GM12878 (cell line): ENCODE results near the gene KIRREL1. TPM values are rescaled to one million over a fixed set of nuclear protein-coding genes. Genes with fewer than 3 reads are reported as not detected.

Source experiments
- ATAC-seq: fragments of 200-7000 bp; cut with Tn5 transposase; 3 replicates; pipeline ENCODE4 v1.9.1; 2020; ENCODE audit warnings: mild to moderate bottlenecking, moderate library complexity
- BruUV-seq: library from RNA; stranded (reverse); fragments of 400-500 nt; replicated peaks from 2 replicates; lab custom pipeline; 2021; lab: Mats Ljungman, UMichigan
- CTCF ChIA-PET: fragments of 300-600 bp; sonication (Branson Sonifier 250); formaldehyde crosslinking; extraction: SDS; loops from one replicate; lab custom pipeline; 2021; ENCODE audit warnings: inconsistent platforms; lab: Yijun Ruan, JAX
- POLR2A ChIA-PET: fragments of 350-600 bp; formaldehyde crosslinking; extraction: SDS; loops from one replicate; lab custom pipeline; 2021; ENCODE audit warnings: inconsistent platforms; lab: Charles Lee
- RAD21 ChIA-PET: fragments of 300-600 bp; sonication (Branson Sonifier 250); formaldehyde crosslinking; loops from one replicate; lab custom pipeline; 2023; ENCODE audit warnings: antibody characterized with exemption; ENCODE audit not compliant: unreplicated experiment; lab: Charles Lee
- SMC1A ChIA-PET: fragments of 300-600 bp; sonication (Branson Sonifier 250); formaldehyde crosslinking; loops from one replicate; lab custom pipeline; 2023; ENCODE audit not compliant: unreplicated experiment, uncharacterized antibody; lab: Charles Lee
- DNase-seq: peaks from one replicate; pipeline ENCODE4 v3.0.0-alpha.2; 2011; ENCODE audit warnings: low read depth, low spot score
- FAIRE-seq: peaks from 3 replicates; lab custom pipeline; 2011; peaks lifted over from hg19 to GRCh38; lab: Jason Lieb, UNC
- H2AFZ ChIP-seq: 2 replicates; pipeline ENCODE4 v1.6.0; 2011; ENCODE audit warnings: low read depth, low read length, control low read depth; ENCODE audit not compliant: control insufficient read depth
- H3K27ac ChIP-seq: 2 replicates; pipeline ENCODE4 v1.5.1; 2011; ENCODE audit warnings: control low read depth; ENCODE audit not compliant: control insufficient read depth, insufficient read depth
- H3K27me3 ChIP-seq, 2 experiments: replicated peaks in 1 of 2; 2 replicates each; pipeline versions ENCODE4 v1.6.0 to v1.6.1; 2011; ENCODE audit warnings: low read length in 1 of 2; ENCODE audit not compliant: control insufficient read depth in 2 of 2, insufficient read depth in 2 of 2
- H3K36me3 ChIP-seq, 2 experiments: 2 replicates each; pipeline ENCODE4 v1.5.1; 2011; ENCODE audit warnings: low read length in 1 of 2; ENCODE audit not compliant: control insufficient read depth in 2 of 2, insufficient read depth in 2 of 2
- H3K4me1 ChIP-seq: 2 replicates; pipeline ENCODE4 v1.6.1; 2011; ENCODE audit warnings: mild to moderate bottlenecking, low read length, moderate library complexity, mixed read lengths; ENCODE audit not compliant: control insufficient read depth, insufficient read depth
- H3K4me2 ChIP-seq: 2 replicates; pipeline ENCODE4 v1.6.0; 2011; ENCODE audit warnings: control low read depth; ENCODE audit not compliant: control insufficient read depth, insufficient read depth
- H3K4me3 ChIP-seq: fragments of 200-600 bp; sonication (generic); 2 replicates; pipeline ENCODE4 v1.5.1; 2016
- H3K79me2 ChIP-seq: 2 replicates; pipeline ENCODE4 v1.6.0; 2011; ENCODE audit warnings: low read length; ENCODE audit not compliant: control insufficient read depth, insufficient read depth
- H3K9ac ChIP-seq: 2 replicates; pipeline ENCODE4 v1.8.0; 2011; ENCODE audit warnings: low read length, control low read depth, mixed read lengths; ENCODE audit not compliant: control insufficient read depth, insufficient read depth
- H3K9me3 ChIP-seq: replicated peaks from 3 replicates; pipeline ENCODE4 v1.5.1; 2011; ENCODE audit warnings: mild to moderate bottlenecking, low read length; ENCODE audit not compliant: control insufficient read depth, insufficient read depth
- H4K20me1 ChIP-seq: 2 replicates; pipeline ENCODE4 v1.6.0; 2011; ENCODE audit not compliant: control insufficient read depth, insufficient read depth
- ASH2L ChIP-seq: fragments of 300-600, 200-600 bp; sonication (generic); IDR thresholded peaks from 2 replicates; pipeline ENCODE4 v1.6.1; 2017; ENCODE audit warnings: low read depth, mild to moderate bottlenecking, borderline replicate concordance
- ESRRA ChIP-seq: IDR thresholded peaks from 2 replicates; pipeline ENCODE4 v1.6.1; 2012; ENCODE audit warnings: mild to moderate bottlenecking, low read length, improper control_type of control experiment
- JUND ChIP-seq: IDR thresholded peaks from 2 replicates; pipeline ENCODE4 v1.6.1; 2012; ENCODE audit warnings: low read depth, mild to moderate bottlenecking, low read length, improper control_type of control experiment, moderate library complexity
- KDM1A ChIP-seq: fragments of 200-600 bp; sonication (generic); IDR thresholded peaks from 2 replicates; pipeline ENCODE4 v1.6.1; 2016; ENCODE audit warnings: borderline replicate concordance
- MEF2B ChIP-seq: fragments of 450-650 bp; IDR thresholded peaks from 2 replicates; pipeline ENCODE4 v1.6.1; 2018; ENCODE audit warnings: mild to moderate bottlenecking, moderate library complexity; ENCODE audit not compliant: partially characterized antibody, poor library complexity, severe bottlenecking
- MTA2 ChIP-seq: fragments of 450-650 bp; IDR thresholded peaks from 2 replicates; pipeline ENCODE4 v1.6.1; 2016; ENCODE audit warnings: low read depth, mild to moderate bottlenecking, moderate library complexity
- NR2C2 ChIP-seq: IDR thresholded peaks from 2 replicates; pipeline ENCODE4 v1.6.1; 2011; ENCODE audit warnings: borderline replicate concordance, low read depth; ENCODE audit not compliant: control insufficient read depth, insufficient read length
- PAX5 ChIP-seq: IDR thresholded peaks from 2 replicates; pipeline ENCODE4 v1.6.1; 2011; ENCODE audit warnings: low read depth, low read length, borderline replicate concordance
- POLR2AphosphoS2 ChIP-seq: IDR thresholded peaks from 2 replicates; pipeline ENCODE4 v1.6.1; 2011; ENCODE audit warnings: low read depth, mild to moderate bottlenecking, low read length, improper control_type of control experiment, moderate library complexity
- PRDM15 ChIP-seq: fragments of 450-650 bp; formaldehyde crosslinking; IDR thresholded peaks from 2 replicates; pipeline ENCODE4 v1.4.0; 2020; ENCODE audit warnings: mild to moderate bottlenecking, moderate library complexity
- SPI1 ChIP-seq: IDR thresholded peaks from 2 replicates; pipeline ENCODE4 v1.6.1; 2011; ENCODE audit warnings: low read depth, mild to moderate bottlenecking, low read length, moderate library complexity, borderline replicate concordance; ENCODE audit not compliant: insufficient read depth
- SRF ChIP-seq, 2 experiments: IDR thresholded peaks; 2 replicates each; pipeline ENCODE4 v1.6.1; 2011; ENCODE audit warnings: low read depth in 2 of 2, low read length in 2 of 2, mild to moderate bottlenecking in 1 of 2, moderate library complexity in 1 of 2
- STAT1 ChIP-seq: fragments of 450-650 bp; conservative IDR thresholded peaks from 2 replicates; pipeline ENCODE4 v1.6.1; 2014; ENCODE audit warnings: antibody characterized with exemption, mild to moderate bottlenecking
- ZBTB4 ChIP-seq: fragments of 450-650 bp; formaldehyde crosslinking; IDR thresholded peaks from 2 replicates; pipeline ENCODE4 v1.4.0; 2022; ENCODE audit warnings: mild to moderate bottlenecking, moderate library complexity
- ZNF24 ChIP-seq: fragments of 450-650 bp; IDR thresholded peaks from 2 replicates; pipeline ENCODE4 v1.6.1; 2017; ENCODE audit warnings: antibody characterized with exemption, mild to moderate bottlenecking
- ZNF384 ChIP-seq: IDR thresholded peaks from 2 replicates; pipeline ENCODE4 v1.6.1; 2012; ENCODE audit warnings: low read depth, mild to moderate bottlenecking, low read length, improper control_type of control experiment, borderline replicate concordance
- WGBS: methylation state at CpG from one replicate; pipeline ENCODE4 v1.1.6; 2016; ENCODE audit warnings: low lambda C conversion rate; ENCODE audit not compliant: insufficient replicate concordance, insufficient coverage; ENCODE audit errors: missing lambda C conversion rate; 5-methylcytosine and 5-hydroxymethylcytosine counted together
- in situ Hi-C: fragments of 300-500 bp; cut with MboI; formaldehyde crosslinking; loops from 9 replicates; pipeline ENCODE4 v1.14.3; 2018; ENCODE audit warnings: mixed read lengths
- intact Hi-C: fragments of 100-400 bp; cut with micrococcal nuclease; formaldehyde crosslinking; loops from one replicate; pipeline ENCODE4 v1.14.2; 2022; ENCODE audit not compliant: unreplicated experiment
- polyA plus RNA-seq, 11 experiments: library from polyadenylated mRNA; depleted of rRNA in 4 of 11; unstranded in 6 of 11; stranded (reverse) in 5 of 11; fragments of >200 nt; fragmentation: Nextera tagmentation in 4 of 11; fragmentation: Illumina TruSeq in 1 of 11; extraction: Ambion mirVana in 4 of 11; extraction: Trizol in 1 of 11; gene quantifications; 1 replicate in 1 of 11; 2 replicates in 10 of 11; pipeline versions ENCODE4 v1.2.1 to v1.2.3, GENCODE V29; 2011 to 2016; ENCODE audit warnings: inconsistent platforms in 2 of 11, missing spikeins in 2 of 11, low read depth in 1 of 11
- total RNA-seq, 4 experiments: library from RNA; depleted of rRNA in 3 of 4; stranded (reverse); fragments of >200 nt in 3 of 4; fragmentation: Illumina TruSeq in 1 of 4; extraction: Trizol in 1 of 4; gene quantifications; 2 replicates each; pipeline versions ENCODE4 v1.2.1 to v1.2.3, GENCODE V29; 2013 to 2021

KIRREL1 gene
- total and polyA plus RNA-seq, 10 of the 15 experiments (the other 5 are each of a cell fraction or from before 2014, with no cell fraction given): 0.15 TPM; not detected in 9

GRCh38 chr1:158071138-158071537 lies 77.7 kb downstream of the KIRREL1 start:
- Histone ChIP-seq H3K36me3 (no peaks in the 10 kb centered on the region), H3K4me1 (no peaks in the 10 kb centered on the region), H3K27me3 (no peaks in the 10 kb centered on the region; a peak in 2 of 4 replicates), H3K4me3 (no peak overlapping the region), H3K27ac (no peak overlapping the region), H2AFZ (no peak overlapping the region), H3K9ac (no peak overlapping the region), H4K20me1 (no peaks in the 10 kb centered on the region), H3K9me3 (no peaks in the 10 kb centered on the region), H3K4me2 (no peak overlapping the region), H3K79me2 (no peaks in the 10 kb centered on the region)
- ChIA-PET RAD21 (no interaction called here), POLR2A (no interaction called here), SMC1A (no interaction called here), CTCF (no interaction called here)
- TF ChIP-seq MEF2B (no peak), PAX5 (no peak), ESRRA (no peak), PRDM15 (CRISPR knock-in tag) (no peak), POLR2AphosphoS2 (no peak), JUND (no peak), ZBTB4 (CRISPR knock-in tag) (no peak), KDM1A (no peak), ZNF24 (no peak), ASH2L (no peak), STAT1 (no peak), ZNF384 (no peak), MTA2 (no peak), NR2C2 (no peak), SRF (IDR thresholded peaks at IDR 0.05; ENCODE audit: low read depth in 2 of 2, low read length in 2 of 2) (no peak), SPI1 (no peak)
- intact Hi-C loops (no loop called here), in situ Hi-C loops (no loop called here)
- FAIRE-seq (no peak), DNase-seq (no peak), ATAC-seq (no peak)
- no TSS peak for BruUV-seq
- 40% methylated on average over 14 of the region's 14 CpGs for WGBS
